NCI-H2081 (cell line): Measurements from ENCODE around the gene LMF1.

Experiments used
- DNase-seq, 2 experiments: peaks; one replicate each; lab custom pipeline; 2025; lab: John Stamatoyannopoulos, UW

Gene LMF1

DNA sequence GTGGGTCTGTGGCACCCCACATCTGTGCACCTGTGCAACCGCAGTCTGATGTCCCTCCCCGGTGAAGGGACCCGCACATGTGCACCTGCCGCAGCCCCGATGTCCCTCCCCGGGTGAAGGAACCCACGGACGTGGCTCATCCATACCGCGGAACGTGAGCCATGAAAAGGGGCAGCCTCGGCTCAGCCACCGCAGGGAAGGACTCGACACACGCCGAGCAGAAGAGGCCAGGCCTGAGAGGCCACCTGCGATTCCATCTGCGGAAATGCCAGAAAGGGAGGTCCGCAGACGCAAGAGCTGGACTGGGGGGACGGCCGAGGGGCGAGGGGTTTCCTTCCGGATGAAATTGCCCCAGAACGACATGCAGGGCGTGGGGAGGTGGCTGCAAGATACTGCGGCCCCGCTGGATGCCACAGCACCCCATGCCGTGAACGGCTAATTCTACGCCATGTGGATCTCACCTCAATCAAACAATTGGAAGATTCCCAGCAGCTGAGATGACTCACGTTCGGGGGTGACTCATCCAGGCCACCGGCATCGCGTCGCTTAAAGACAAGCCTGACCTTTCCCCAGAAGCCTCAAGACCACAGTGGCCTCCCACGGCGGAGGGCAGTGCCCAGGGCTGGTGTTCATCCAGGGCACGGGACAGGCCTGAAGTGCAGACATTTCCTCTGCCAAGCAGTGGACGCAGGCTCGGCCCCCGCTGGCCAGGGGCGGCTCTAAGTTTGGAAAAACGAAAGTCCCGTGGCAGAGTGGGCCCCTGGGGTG, 31.8 kb upstream of the LMF1 start:
- no peak for DNase-seq

DNA sequence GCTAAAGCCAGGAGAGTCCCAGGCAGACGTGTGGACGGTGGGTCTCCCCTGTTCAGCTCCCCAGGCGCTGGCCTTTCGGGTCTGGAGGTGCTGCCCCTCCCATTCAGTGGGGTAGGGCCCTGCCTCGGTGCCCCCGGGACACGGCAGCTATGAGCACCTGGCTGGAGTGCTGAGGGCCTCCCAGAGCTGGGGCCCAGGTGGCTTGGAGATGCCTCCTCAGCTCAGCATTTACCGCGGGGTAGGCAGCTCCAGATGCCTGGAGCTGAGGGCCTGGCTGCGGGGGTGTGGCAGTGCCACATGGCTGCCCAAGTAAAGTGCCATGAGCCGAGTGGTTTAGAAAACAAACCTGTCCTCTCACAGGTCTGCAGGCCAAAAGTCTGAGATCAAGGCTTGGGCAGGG, 30.3 kb upstream of the LMF1 start:
- DNase-seq: no peak

DNA sequence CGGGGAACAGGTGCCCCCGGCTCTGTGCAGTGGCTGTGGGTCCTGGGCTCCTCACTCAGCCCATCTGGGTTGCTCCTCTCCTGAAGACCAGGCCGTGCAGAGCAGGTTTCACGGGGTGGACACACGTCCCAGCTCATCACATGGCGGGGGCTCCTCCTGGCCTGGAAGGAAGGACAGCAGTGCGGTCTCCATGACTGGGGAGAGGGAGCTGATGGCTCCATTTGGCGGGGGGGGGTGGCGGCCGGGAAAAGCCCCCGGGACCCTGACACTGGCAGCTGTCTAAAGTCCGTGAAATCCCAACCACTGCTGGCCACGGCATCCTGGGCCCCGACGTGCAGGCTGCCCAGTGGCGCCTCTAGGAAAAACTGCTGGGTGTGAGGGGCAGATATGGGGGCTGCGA, 29.8 kb upstream of the LMF1 start:
- no peak for DNase-seq

DNA sequence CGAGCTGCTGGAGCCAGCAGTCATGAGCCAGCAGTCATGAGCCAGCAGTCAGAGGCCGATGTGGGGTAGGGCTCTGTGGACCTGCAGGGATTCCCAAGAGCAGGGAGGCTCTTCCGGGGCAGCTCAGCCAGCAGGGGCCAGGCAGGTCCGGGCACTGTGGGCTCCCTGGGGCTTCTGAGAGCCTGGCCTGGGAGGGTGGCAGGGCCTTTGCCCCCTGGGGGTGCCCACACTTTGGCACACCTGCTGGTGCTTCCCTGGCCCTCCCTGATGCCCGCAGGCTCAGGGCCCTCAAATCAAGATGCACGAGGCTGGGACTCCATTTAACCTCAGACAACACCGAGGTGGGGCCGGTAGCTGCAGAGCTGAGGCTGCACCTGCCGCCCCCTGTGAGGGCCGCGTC, 28.9 kb upstream of the LMF1 start:
- no peak for DNase-seq

DNA sequence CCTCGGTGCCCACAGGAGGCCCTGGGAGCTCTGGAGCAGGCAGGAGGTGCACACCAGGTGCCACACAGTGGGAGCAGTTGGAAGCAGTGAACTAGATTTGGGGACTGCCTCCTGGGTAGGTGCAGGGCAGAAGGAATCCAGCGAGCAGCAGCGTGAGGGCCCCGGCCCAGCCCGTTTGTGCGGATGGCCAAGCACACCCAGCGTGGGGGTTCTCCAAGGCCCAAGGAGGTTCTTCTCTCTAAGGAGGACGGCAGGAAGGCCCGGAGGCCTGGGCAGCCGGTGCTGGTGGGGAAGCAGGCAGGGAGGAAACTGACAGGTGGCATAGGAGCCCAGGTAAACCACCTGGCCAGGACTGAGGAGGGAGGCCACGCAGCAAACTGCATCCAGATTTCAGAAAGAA, 27.8 kb upstream of the LMF1 start:
- DNase-seq: no peak

DNA sequence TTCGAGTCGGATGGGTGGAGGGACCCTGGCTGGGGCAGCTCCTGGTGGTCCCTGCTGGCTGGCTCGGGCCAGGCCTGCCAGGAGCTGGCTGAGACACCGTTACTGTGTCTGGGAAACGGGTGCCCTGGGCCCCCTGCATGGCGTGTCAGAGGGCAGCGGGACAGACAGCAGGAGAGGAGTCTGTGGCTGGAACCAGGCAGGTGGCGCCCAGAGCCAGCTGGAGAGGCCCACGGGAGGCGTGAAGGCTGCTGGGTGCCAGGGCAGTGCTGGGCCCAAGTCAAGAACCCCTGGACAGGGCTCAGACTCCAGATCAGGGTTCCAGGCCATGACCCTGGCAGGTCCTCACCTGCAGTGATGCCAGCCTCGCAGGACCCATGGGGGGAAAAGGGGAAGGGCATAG, 27.4 kb upstream of the LMF1 start:
- DNase-seq: no peak

DNA sequence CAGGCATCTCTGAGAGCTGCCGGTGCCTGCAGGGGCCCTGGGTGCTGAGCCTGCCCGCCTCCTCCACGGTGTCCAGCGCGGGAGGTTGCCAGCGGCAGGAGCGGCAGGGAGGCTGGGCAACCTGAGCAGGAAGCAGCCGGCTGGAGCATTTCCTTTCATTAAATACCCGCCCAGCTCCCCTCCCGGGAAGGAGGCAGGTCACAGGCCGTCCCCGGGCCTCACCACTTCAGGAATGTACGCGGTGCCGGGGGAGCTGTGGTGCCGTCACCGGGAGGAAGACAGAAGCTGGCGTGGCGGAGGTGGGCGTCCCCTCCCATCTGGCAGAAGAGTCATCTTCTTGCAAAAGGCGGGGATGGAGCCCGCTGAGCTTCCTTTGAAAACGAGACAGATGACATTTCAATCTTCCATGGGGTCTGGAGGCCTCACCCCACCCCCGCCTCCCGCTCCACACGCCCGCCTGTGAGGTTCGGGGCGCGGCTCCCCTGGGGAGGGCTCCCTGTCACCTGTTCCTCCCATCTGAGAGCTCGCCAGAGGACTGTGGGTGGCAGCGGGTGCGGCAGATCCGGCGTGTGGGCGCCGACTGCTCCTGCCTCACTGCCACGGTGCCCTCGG, 26.8 kb upstream of the LMF1 start:
- DNase-seq: no peak

DNA sequence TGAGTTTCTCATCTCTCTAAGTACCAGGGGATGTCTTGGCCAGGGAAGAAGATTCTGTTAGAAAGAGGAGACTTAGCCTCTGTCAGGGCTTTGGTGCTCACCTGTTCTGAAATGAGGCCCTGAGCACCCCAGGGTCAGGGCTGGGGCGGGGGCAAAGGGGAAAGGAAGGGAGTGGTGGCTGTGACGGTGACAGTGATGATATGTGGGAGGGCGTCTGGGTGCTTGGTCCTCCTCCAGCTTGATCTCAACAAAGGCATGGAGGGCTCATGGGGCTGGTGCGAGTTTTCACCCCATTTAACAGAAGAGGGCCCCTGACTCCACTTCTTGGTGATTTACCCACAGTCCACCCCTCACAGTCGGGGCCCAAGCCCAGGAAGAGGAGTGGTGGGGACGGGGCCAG, 25.9 kb upstream of the LMF1 start:
- no peak for DNase-seq

DNA sequence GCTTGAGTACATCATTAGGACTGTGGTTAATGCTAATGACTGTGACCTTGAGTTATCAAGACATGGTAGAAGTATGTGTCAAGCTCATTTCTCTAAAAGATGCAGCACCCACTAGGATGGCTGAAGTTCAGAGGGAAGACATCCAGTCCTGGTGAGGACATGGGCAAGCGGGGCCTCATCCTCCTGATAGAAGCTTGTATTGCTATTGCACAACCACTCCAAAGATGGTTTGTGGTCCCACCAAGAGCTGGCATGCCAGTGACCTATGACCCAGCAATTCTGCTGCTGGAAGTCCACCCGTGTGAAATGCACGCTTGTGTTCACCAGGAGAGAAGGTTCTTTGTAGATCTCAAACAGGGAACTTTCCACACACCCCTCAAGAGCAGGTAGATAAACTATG, 25.0 kb upstream of the LMF1 start:
- no peak for DNase-seq

DNA sequence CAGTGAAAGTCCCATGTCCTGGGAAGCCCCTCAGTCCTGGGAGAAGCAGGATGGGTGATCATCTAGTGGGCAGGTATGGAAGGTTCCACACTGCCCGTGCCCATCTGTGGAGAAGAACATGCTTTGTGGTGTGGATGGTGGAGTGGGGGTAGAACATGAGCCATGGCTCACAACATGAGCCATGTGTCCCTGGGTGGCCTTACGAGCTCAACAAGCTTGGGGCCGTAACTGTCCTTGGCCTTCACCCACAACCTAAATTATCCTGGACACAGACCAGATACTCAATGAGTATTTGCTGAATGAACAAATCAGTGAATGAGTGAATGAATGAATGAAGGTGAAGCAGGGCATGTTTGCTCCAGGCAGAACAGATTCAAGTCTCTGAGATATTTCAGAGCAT, 24.3 kb upstream of the LMF1 start:
- DNase-seq: no peak

DNA sequence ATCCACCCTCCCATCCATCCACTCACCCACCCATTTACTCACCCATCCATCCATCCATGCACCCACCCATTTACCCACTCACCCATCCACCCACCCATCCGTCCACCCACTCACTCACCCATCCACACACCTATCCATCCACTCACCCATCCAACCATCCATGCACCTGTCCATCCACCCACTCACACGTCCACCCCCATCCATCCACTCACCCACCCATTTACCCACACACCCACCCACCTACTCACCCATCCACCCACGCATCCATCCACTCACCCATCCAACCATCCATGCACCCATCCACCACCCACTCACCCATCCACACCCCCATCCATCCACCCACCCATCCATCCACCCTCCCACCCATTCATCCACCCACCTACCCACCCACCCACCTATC, 22.9 kb upstream of the LMF1 start:
- DNase-seq: no peak

DNA sequence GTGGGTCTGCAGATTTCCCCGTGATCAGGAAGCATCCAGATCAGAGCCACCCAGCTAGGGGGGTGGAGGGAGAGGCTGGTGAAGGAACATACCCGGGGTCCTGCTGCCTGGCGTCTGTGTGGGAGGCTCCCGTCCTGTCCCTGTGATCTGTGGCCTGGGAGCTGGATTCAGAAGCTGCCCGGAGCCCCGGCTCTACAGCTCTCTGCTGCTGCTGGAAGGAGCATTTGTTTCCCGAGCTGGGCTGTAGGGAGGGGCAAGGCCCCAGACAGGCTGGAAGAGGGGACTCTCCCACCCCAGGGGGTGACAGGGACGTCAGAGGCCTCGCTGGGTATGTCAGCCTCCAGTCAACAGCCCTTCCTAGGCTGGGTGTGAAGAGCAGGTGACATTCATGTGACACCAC, 21.0 kb upstream of the LMF1 start:
- DNase-seq: no peak

DNA sequence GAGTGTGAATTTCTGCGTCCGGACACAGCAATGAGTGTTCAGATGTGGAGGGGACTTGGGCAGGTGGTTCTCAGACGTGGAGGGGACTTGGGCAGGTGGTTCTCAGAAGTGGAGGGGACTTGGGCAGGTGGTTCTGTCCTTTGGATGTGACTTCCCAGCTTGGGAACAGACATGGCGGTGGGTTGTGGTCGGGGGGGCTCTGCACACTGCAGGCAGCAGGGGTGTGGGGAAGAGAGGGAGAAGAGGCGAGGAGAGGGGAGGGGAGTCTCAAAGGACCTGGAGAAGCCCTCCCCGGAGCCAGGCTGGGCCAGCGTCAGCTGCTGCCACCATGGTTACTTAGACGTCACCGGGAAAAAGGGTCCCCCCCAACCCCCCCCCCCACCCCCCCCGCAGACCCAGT, 20.6 kb upstream of the LMF1 start:
- DNase-seq: no peak

DNA sequence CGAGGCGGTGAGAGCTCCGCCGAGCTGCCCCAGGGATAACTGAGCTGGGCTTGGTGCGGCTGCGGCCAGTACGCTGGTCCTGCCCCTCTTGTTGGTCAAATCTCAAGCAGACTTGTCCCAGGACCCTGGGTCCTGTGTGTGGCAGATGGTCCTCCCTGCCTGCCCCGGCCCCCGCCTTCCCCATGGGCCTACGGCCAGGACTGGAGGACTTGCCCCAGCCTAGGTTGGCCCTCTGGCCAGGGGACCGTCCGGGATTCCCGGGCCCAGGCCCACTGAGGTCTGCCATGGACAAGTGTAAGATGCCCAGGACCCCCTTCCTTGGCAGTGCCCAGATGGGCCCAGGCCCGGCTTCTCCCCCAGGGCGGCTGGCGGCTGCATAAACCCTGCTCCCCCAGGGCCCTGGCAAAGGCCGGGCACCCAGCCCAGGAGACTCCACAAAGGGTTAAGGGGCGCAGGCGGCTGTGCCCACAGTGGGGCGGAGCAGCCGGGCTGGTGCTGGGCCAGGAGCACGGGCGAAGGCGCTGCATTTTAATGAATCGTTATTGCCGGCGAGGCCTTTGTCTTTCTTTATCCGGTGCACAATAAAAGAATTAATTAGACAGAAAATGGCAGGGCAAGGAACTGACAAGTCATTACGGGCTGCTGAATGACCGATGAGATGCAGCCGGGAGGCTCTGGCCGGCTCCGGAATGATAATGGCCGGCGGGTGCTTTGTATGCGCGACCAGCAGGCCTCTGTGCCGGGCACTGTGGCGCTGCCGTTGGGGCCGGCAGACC, 19.9 kb upstream of the LMF1 start:
- DNase-seq: no peak

DNA sequence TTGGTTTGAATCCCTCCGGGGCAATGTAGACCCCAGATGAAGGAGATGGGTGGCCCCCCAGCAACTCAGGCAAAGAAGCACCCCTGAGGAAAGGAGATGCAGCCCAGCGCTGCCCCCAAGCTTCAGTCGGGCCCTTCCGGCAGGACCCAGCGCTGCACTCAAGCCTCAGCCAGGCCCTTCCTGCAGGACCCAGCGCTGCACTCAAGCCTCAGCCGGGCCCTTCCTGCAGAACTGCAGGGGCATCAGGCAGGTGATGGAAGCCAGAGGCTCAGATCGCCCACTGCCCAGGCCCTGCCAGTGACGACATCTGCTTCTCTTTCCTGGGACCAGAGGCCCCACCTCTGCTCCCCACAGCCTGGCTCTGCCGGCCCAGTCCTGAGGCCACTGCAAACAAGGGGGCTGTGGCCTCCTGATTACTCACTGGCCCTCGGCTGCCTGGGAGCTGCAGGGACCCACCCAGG, 18.6 kb upstream of the LMF1 start:
- DNase-seq: no peak

DNA sequence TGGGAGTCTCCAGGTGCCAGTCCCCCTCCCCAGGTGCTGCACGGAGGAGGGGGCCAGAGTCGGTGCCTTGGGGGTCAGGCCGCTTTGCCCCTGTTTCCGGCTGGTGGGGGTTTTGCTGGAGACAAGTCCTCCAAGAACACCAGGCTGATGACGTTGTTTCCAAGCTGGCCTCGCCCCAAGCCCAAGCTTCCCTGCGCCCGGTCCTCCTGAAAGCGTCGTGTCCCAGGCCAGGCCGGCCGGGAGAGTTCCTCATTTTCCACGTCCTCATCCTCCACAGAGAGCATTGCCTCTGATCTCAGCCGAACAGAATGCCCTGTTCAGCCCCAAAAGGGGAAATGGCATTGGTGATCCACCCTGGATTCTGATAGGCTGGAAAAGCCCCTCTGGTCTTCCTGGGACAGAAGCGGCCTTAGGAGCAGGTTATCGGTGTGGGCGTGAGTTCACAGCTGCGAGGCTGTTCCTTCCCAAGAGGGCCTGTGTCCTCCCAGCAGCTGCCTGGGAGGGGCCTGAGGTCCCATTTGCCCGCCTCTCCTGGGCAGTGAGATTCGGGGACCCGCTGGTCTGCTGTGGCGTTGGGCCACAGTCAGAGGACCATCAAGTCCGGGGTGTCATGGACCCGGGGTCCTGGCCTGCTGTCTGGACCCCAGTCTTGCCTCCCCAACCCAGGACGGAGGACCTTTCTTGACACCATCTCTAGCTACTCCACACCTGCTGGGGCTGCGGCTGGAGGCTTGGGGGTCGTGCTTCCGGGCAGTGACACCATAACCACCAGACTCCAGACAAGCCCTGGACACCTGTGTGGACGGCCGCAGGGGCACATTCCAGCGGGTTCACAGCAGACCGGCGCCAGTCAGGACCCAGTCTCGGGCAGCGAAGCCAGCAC, 17.9 kb upstream of the LMF1 start:
- DNase-seq: no peak

DNA sequence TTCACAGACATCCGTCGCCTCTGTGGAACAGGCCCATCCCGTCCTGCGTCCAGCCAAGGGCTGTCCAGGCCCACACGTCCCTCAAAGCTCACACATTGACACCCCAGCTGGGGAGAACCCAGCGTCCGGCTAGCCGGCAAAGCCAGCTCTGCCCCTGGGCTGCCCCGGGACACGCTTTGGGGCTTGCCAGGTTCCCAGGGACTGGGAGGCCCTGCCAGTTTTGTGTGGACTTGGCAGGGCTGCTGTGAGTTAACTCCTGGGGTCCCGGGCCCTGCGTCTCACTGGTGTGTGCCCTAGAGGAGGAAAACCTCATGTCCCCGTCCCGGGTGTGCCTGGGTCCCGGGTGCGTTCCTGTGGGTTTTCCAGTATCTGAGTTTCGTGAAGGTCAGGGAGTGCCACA, 17.1 kb upstream of the LMF1 start:
- no peak for DNase-seq

DNA sequence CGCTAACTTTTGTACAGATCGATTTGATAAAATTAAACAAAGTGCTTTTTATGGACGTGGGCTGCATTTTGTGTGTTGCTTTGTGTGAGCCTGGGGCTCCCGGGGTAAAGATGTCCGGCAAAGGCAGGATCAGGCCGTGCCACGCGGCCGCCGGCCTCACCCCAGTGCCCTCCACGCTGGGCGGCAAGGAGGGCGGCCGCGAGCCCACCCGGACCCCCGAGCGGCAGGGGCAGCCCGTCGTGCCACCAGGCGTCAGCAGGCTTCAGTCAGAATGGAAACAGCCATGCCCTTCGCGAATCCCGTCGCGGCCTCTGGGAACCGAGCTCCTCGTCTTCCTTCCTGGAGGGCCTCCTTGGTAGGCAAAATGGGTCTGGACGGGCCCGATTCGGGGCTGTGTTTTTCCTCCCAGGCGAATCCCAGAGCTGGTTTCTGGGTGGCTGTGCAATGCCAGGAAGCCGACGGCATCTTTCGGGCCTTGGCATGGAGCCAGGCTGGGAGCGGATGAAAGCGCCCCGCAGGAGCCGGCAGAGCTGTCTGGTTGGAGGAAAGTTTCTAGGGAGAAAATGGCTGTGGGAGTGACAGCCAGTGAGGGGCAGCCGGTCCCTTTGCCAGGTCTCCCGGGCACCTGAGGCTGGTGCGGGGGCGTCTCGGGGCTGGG, 16.3 kb upstream of the LMF1 start:
- peak in 1 of 2 experiments; percentile 12 for DNase-seq

DNA sequence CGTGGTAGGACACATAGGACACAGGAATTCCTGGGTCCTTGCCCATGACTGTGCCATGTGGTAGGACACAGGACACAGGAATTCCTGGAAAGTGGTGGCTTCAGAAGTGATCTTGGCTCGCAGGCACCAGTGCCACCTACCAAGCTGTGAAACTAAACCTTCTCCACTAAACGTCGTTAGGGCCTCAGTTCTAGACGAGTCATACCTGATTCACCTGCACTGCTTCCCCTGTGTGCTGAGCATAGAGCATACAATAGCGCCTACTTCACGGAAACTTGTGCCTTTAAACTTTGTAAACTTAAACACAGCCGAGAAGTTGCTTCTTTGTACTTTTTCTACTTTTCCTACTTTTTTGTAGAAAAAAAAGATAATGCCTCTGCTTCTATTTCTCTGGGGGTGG, 15.6 kb upstream of the LMF1 start:
- no peak for DNase-seq

DNA sequence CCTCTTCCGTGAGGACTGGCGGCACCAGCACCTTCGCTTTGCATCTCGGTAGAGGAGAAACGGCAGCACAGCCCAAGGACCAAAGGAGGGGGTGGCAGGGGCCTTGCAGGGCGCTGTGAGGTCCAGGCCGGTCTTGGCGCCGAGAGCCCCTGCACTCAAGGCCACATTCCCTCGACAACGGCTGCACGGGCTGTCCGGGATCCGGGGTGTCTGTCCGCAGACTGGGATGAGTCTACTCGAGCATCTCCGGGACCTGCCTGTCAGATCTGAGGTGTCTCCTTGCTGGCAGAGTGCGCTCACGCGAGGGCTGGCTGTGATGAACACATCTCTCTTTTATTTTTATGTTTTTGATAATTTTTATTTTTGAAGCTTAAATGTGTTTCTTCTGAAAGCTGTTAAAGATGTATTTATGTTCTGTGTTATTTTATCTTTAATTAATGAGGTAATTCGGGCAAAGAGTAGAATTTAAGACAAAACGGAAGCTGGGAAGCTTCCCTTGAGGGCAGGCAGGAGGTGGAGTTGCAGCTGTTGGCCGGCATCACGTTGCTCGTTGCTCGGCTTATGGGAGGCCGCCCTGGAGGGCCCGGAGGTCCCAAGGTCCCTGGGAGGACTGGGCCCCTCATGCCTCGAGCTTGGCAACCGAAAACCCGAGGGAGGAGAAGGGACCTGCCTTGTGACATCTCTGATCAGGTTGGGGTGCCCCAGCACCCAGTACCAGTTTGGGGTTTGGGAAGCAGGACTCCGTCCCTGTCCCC, 15.0 kb upstream of the LMF1 start:
- DNase-seq: no peak
